DND-41 (cell line): ENCODE data around the gene DNAJB13.

Experiments used
- CTCF ChIP-seq: IDR thresholded peaks from 2 replicates; pipeline ENCODE4 v1.5.1; 2012; ENCODE audit warnings: borderline replicate concordance, low read length, moderate library complexity, mild to moderate bottlenecking; ENCODE audit not compliant: poor library complexity, severe bottlenecking; ENCODE audit errors: extremely low read depth
- EZH2 ChIP-seq: IDR thresholded peaks from 3 replicates; pipeline ENCODE4 v1.6.1; 2012; ENCODE audit warnings: borderline replicate concordance, low read depth, mild to moderate bottlenecking, moderate library complexity, low read length, inconsistent platforms; ENCODE audit not compliant: severe bottlenecking

GRCh38 chr11:73958521-73959141, 7.8 kb downstream of the DNAJB13 start:
- TF ChIP-seq CTCF: no peak
- TF ChIP-seq EZH2: no peak
